ENCODE results near the gene GNG7. TPM values are rescaled to one million over a fixed set of nuclear protein-coding genes. Genes with fewer than 3 reads are reported as not detected.
"Not testable (repeated sequence)": the region's sequence is repeated elsewhere in the genome, so short reads cannot be mapped to it uniquely, and the experiment has no call there.

The GNG7 gene
- total RNA-seq, 2 donors from 2014 or later, result 8.7 to 22.9 TPM

- DNase-seq (ENCODE audit: low spot score), result no peak
- Histone ChIP-seq H3K9me3 (no peaks in the 10 kb centered on the region), H3K4me3 (no peak overlapping the region), H3K4me1 (replicated peaks) (peaks cover 6% of the 10 kb centered on the region), H3K27ac (no peak overlapping the region), H3K36me3 (no peaks in the 10 kb centered on the region), H3K27me3 (replicated peaks; ENCODE audit: insufficient read depth) (no peaks in the 10 kb centered on the region)
- TF ChIP-seq POLR2AphosphoS5 (IDR thresholded peaks at IDR 0.05) (no peak), CTCF (IDR thresholded peaks at IDR 0.05) (no peak), POLR2A (IDR thresholded peaks at IDR 0.05) (no peak)
- WGBS, result 91% methylated on average over 12 of the region's 12 CpGs
- intact Hi-C loops (cut with DNase I), result no loop called here
Measured at GRCh38 chr19:2715470-2716274, 13.2 kb upstream of the GNG7 start.

- intact Hi-C loops (cut with DNase I), result no loop called here
- no peaks in the 10 kb centered on the region for H3K36me3 ChIP-seq
- no peak overlapping the region for H3K27ac ChIP-seq
- TF ChIP-seq CTCF (IDR thresholded peaks at IDR 0.05), result no peak
- TF ChIP-seq POLR2AphosphoS5 (IDR thresholded peaks at IDR 0.05), result no peak
- TF ChIP-seq POLR2A (IDR thresholded peaks at IDR 0.05), result no peak
- no peaks in the 10 kb centered on the region for H3K27me3 ChIP-seq (replicated peaks; ENCODE audit: insufficient read depth)
- WGBS, result 79% methylated on average over 10 of the region's 16 CpGs
- H3K9me3 ChIP-seq, result no peaks in the 10 kb centered on the region
- no peak for DNase-seq (ENCODE audit: low spot score)
- H3K4me1 ChIP-seq (replicated peaks), result no peaks in the 10 kb centered on the region
- no peak overlapping the region for H3K4me3 ChIP-seq
Measured at GRCh38 chr19:2714531-2715269, 12.2 kb upstream of the GNG7 start.

- DNase-seq (ENCODE audit: low spot score); H3K36me3 ChIP-seq; H3K4me1 ChIP-seq (replicated peaks); intact Hi-C loops (cut with DNase I); H3K4me3 ChIP-seq; H3K27me3 ChIP-seq (replicated peaks; ENCODE audit: insufficient read depth); H3K27ac ChIP-seq; H3K9me3 ChIP-seq: not testable (repeated sequence)
- WGBS, result 93% methylated on average over 1 of the region's 1 CpG
Measured at GRCh38 chr19:2714102-2714501, 11.6 kb upstream of the GNG7 start.

GRCh38 chr19:2713170-2713569 is 10.7 kb upstream of the GNG7 start:
- H3K27ac ChIP-seq; H3K27me3 ChIP-seq (replicated peaks; ENCODE audit: insufficient read depth); H3K4me3 ChIP-seq; H3K4me1 ChIP-seq (replicated peaks); DNase-seq (ENCODE audit: low spot score); H3K9me3 ChIP-seq; H3K36me3 ChIP-seq; intact Hi-C loops (cut with DNase I): not testable (repeated sequence)
- 93% methylated on average over 3 of the region's 3 CpGs for WGBS

GRCh38 chr19:2711875-2712205 is 9.3 kb upstream of the GNG7 start:
- 72% methylated on average over 5 of the region's 5 CpGs for WGBS
- Histone ChIP-seq H3K36me3 (no peaks in the 10 kb centered on the region), H3K27me3 (replicated peaks; ENCODE audit: insufficient read depth) (no peaks in the 10 kb centered on the region), H3K4me1 (replicated peaks) (no peaks in the 10 kb centered on the region), H3K9me3 (no peaks in the 10 kb centered on the region), H3K4me3 (no peak overlapping the region), H3K27ac (no peak overlapping the region)
- TF ChIP-seq POLR2AphosphoS5 (IDR thresholded peaks at IDR 0.05), result no peak
- TF ChIP-seq POLR2A (IDR thresholded peaks at IDR 0.05), result no peak
- TF ChIP-seq CTCF (IDR thresholded peaks at IDR 0.05), result no peak
- no peak for DNase-seq (ENCODE audit: low spot score)
- intact Hi-C loops (cut with DNase I), result no loop called here
